Activated CD8-positive, alpha-beta T cell treated with anti-CD3 and anti-CD28 coated beads for 36 hours (primary cell): ENCODE results near the gene ETV6. TPM values are rescaled to one million over a fixed set of nuclear protein-coding genes. Genes with fewer than 3 reads are reported as not detected.

ENCODE experiments used
- ATAC-seq: fragments of 200-7000 bp; cut with Tn5 transposase; one replicate; pipeline ENCODE4 v1.10.0; 2021; ENCODE audit warnings: mild to moderate bottlenecking, moderate library complexity
- CTCF ChIA-PET: fragments of 350-600 bp; sonication (Branson Sonifier 250); formaldehyde crosslinking; loops from one replicate; lab custom pipeline; 2021; ENCODE audit warnings: antibody characterized with exemption; lab: Charles Lee
- POLR2A ChIA-PET: fragments of 350-600 bp; sonication (Branson Sonifier 250); formaldehyde crosslinking; loops from one replicate; lab custom pipeline; 2021; ENCODE audit warnings: antibody characterized with exemption; lab: Charles Lee
- DNase-seq: peaks from one replicate; pipeline ENCODE4 v3.0.0-alpha.2; 2020
- H3K27ac Mint-ChIP-seq: one replicate; pipeline ENCODE4 v1.8.0; 2021; ENCODE audit warnings: mild to moderate bottlenecking, mixed read lengths
- H3K27me3 Mint-ChIP-seq: one replicate; pipeline ENCODE4 v1.8.0; 2021; ENCODE audit warnings: mixed read lengths
- H3K36me3 Mint-ChIP-seq: one replicate; pipeline ENCODE4 v1.8.0; 2021; ENCODE audit warnings: low read depth, mixed read lengths
- H3K4me1 Mint-ChIP-seq: one replicate; pipeline ENCODE4 v1.8.0; 2021; ENCODE audit warnings: low read depth, mixed read lengths
- H3K4me3 Mint-ChIP-seq: one replicate; pipeline ENCODE4 v1.8.0; 2021; ENCODE audit warnings: mild to moderate bottlenecking, moderate library complexity, mixed read lengths
- H3K9me3 Mint-ChIP-seq: one replicate; pipeline ENCODE4 v1.8.0; 2021; ENCODE audit warnings: mixed read lengths
- intact Hi-C: fragments of 100-400 bp; cut with micrococcal nuclease; formaldehyde crosslinking; loops from one replicate; pipeline ENCODE4 v1.10.0; 2022
- total RNA-seq, 2 experiments: library from RNA; stranded (reverse); gene quantifications; one replicate each; pipeline ENCODE4 v1.2.3, GENCODE V29; 2021
- TF ChIP-seq, protein P1 (sequence below): fragments of 200-600 bp; IDR thresholded peaks from one replicate; pipeline ENCODE4 v1.8.0; 2022; ENCODE audit warnings: antibody characterized with exemption, mild to moderate bottlenecking

The ETV6 gene
- total RNA-seq, 2 experiments from 2014 or later, result 20.5 to 22.7 TPM

GRCh38 chr12:11786638-11787365 is 137.3 kb downstream of the ETV6 start:
- ChIA-PET POLR2A (no interaction called here), CTCF (interaction anchor here (0.8 kb wide), 1 partner anchor 246 kb away, joined by 3 read pairs; no protein-coding TSS in a partner anchor)
- DNase-seq (no peak), ATAC-seq (no peak)
- H3K27me3 Mint-ChIP-seq, result no peaks in the 10 kb centered on the region
- TF ChIP-seq, protein P1, sequence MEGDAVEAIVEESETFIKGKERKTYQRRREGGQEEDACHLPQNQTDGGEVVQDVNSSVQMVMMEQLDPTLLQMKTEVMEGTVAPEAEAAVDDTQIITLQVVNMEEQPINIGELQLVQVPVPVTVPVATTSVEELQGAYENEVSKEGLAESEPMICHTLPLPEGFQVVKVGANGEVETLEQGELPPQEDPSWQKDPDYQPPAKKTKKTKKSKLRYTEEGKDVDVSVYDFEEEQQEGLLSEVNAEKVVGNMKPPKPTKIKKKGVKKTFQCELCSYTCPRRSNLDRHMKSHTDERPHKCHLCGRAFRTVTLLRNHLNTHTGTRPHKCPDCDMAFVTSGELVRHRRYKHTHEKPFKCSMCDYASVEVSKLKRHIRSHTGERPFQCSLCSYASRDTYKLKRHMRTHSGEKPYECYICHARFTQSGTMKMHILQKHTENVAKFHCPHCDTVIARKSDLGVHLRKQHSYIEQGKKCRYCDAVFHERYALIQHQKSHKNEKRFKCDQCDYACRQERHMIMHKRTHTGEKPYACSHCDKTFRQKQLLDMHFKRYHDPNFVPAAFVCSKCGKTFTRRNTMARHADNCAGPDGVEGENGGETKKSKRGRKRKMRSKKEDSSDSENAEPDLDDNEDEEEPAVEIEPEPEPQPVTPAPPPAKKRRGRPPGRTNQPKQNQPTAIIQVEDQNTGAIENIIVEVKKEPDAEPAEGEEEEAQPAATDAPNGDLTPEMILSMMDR, result no peak
- no peak overlapping the region for H3K27ac Mint-ChIP-seq
- H3K4me3 Mint-ChIP-seq, result no peak overlapping the region
- intact Hi-C loops, result no loop called here
- H3K36me3 Mint-ChIP-seq, result peaks cover 7% of the 10 kb centered on the region
- no peaks in the 10 kb centered on the region for H3K9me3 Mint-ChIP-seq
- H3K4me1 Mint-ChIP-seq, result peaks cover 22% of the 10 kb centered on the region

- Mint-ChIP-seq H3K36me3 (peaks cover 9% of the 10 kb centered on the region), H3K27me3 (no peaks in the 10 kb centered on the region), H3K27ac (no peak overlapping the region), H3K4me3 (no peak overlapping the region), H3K9me3 (no peaks in the 10 kb centered on the region), H3K4me1 (peaks cover 19% of the 10 kb centered on the region)
- TF ChIP-seq, protein P1, result no peak
- no peak for DNase-seq
- ATAC-seq, result no peak
- POLR2A ChIA-PET, result no interaction called here
- CTCF ChIA-PET, result interaction anchor here (0.8 kb wide), 1 partner anchor 246 kb away, joined by 3 read pairs; no protein-coding TSS in a partner anchor
- intact Hi-C loops, result no loop called here
These were observed 138.0 kb downstream of the ETV6 start for GRCh38 chr12:11787437-11787836.

- no peak for ATAC-seq
- ChIA-PET CTCF (no interaction called here), POLR2A (no interaction called here)
- Mint-ChIP-seq H3K4me1 (peaks cover 13% of the 10 kb centered on the region), H3K4me3 (no peak overlapping the region), H3K27me3 (no peaks in the 10 kb centered on the region), H3K36me3 (peaks cover 7% of the 10 kb centered on the region), H3K9me3 (no peaks in the 10 kb centered on the region), H3K27ac (no peak overlapping the region)
- TF ChIP-seq, protein P1, result no peak
- DNase-seq, result no peak
- intact Hi-C loops, result no loop called here
These were observed 138.7 kb downstream of the ETV6 start for GRCh38 chr12:11787933-11788849.

DNA sequence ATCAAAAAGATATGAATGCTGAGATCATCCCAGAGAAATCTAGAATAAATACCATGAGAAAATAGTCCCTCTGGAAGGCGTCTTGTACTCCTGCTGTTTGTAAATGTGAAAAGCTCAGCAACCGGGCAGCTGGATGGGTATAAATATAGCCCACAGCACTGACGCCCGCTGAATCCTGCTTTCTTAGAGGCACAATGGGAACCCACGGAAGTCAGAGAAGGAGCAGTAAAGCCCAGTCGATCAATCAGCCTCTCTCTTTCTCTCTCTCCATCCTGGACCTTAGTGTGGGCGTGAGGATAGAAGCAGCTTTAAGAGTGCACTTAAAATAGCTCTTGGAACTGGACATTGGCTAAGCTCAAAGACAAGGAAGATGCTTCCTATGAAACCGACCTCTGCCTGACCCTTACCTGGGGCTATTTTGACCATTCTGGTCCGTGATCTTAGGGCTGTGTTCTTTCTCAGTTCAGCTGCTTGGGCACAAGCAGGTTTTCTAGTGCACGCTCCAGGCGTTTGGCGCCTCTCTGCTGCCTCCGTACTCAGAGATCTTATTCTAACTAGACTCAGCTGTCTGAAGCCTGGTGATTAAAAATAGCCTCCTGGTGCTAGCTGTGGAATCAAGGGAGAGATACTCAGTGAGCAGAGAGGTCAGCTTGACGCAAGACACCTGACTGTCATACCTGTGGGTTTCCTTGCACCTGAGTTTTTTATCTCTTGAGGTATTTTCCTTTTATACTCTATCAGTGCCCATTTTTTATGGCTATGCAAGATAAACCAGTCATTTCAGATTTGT is 144.6 kb downstream of the ETV6 start:
- ChIA-PET POLR2A (interaction anchor here (0.8 to 1.8 kb wide), 3 partner anchors 8 to 26 kb away, joined by 3 to 5 read pairs (median 3); no protein-coding TSS in a partner anchor), CTCF (interaction anchor here (1.0 to 1.8 kb wide), 2 partner anchors 9 to 14 kb away, joined by 3 to 5 read pairs; no protein-coding TSS in a partner anchor)
- H3K36me3 Mint-ChIP-seq, result peaks cover 10% of the 10 kb centered on the region
- H3K27ac Mint-ChIP-seq, result no peak overlapping the region
- ATAC-seq, result no peak
- DNase-seq, result no peak
- H3K27me3 Mint-ChIP-seq, result no peaks in the 10 kb centered on the region
- H3K4me3 Mint-ChIP-seq, result no peak overlapping the region
- TF ChIP-seq, protein P1, result no peak
- H3K9me3 Mint-ChIP-seq, result no peaks in the 10 kb centered on the region
- peaks cover 15% of the 10 kb centered on the region for H3K4me1 Mint-ChIP-seq
- intact Hi-C loops, result no loop called here
